HG03558 (cell line): Measurements from ENCODE around the gene GPR180.
"Not testable (repeated sequence)": the region's sequence is repeated elsewhere in the genome, so short reads cannot be mapped to it uniquely, and the experiment has no call there.

Experiments
- ATAC-seq: cut with Tn5 transposase; IDR thresholded peaks from one replicate; pipeline ENCODE4 v1.9.1; 2021; ENCODE audit warnings: moderate number of reproducible peaks; ENCODE audit not compliant: unreplicated experiment; ENCODE audit errors: extremely low read depth

Gene GPR180

DNA sequence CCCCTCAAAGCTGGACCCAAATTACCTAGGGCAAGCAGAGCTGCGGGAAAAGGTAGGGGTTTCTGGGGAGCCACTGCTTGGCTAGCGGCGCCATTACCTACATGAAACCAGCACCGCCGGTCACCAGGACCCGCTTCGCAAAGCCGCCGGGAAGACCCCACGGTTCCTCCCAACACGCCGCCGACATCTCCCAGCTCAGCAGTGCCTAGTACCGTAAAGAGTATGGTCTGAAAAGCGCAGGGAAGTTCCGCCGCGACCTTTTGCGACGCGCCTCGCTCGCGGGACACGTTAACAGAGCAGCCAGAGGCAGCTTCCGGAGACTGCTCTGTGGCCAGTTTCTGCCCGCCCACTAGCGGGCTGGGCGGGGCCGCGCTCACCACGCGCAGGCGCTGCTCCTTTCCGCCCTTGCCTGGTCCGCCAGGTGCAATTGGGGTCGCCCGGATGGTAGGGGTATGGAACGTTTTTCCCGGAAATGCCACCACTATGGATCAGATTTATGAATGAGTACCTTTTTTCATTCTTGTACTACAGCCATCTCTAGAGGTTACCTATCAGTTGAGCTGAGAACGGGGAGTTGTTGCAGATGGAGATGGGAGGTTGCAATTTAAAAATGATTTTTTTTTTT, 5.6 kb upstream of the GPR180 start, which contains the start of gene TGDS:
Gene TGDS (minus strand): TSS at position 203 of the 625 bp plus-strand sequence. CDS start 16 bp downstream, at position 187.
- peak; percentile 98 for ATAC-seq

GRCh38 chr13:94596575-94596971, 5.1 kb upstream of the GPR180 start:
- ATAC-seq, result no peak

GRCh38 chr13:94598281-94598680, 3.4 kb upstream of the GPR180 start:
- no peak for ATAC-seq

GRCh38 chr13:94599877-94600276, 1.8 kb upstream of the GPR180 start:
- ATAC-seq, result no peak

- no peak for ATAC-seq
Observed at GRCh38 chr13:94602467-94602866, 810 bp downstream of the GPR180 start.

DNA sequence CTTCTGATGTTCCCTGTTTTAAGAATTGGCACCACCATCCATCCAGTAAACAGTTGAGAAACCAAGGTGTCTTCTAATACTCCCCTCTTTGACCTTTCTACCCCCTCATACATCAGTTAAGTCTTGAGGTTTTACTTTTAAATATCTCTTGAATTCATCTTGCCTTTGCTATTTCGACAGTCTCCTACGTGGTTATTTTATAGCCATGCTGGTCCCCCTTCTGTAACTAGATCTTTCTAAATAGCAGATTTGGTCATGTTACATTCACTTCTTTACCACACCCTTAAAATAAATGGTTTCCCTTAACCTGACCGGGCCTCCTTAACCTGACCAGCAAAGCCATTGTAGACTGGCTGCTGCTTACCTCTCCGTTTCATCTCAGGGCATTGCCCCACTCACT, 5.4 kb downstream of the GPR180 start:
- no peak for ATAC-seq

GRCh38 chr13:94607939-94608338, 6.3 kb downstream of the GPR180 start:
- ATAC-seq, result no peak

DNA sequence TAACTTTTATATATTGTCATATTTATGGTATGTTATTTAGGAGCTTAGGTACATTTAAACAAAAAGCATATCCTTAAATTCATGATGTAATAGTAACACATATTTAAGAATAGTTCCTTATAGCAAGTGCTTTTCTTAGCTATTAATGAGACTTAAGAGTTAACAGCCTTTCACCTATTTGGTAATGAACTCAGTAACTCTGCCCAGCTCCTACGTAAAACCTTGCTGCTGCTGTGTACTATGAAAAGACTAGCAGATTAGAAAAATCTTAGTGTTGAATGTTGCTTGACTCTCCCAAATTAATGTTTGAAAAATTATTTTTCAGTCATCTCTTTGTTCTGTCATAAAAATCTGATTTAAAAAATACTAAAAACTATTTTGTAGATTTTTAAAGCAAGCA, 6.9 kb downstream of the GPR180 start:
- ATAC-seq, result no peak

DNA sequence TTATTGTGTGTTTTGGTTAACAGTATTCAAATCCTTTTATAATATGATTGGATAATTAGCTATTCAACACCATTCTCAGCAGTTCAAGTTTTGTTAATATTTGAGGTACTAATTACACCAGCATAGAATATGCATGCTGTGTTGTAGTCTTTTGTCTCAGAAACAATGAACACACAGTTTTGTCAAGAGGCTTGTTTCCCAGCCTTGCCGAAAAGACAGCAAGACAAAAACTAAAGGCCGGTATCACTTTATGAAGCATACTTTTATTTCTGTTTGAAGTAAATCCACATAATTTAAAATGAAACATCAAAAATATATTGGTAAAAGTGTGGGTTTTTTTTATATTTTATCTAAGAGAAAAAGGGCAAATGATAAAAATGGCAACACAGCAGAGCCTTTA, 7.5 kb downstream of the GPR180 start:
- no peak for ATAC-seq

GRCh38 chr13:94610475-94610874, 8.8 kb downstream of the GPR180 start:
- no peak for ATAC-seq

GRCh38 chr13:94612050-94612449, 10.4 kb downstream of the GPR180 start:
- ATAC-seq, result no peak

GRCh38 chr13:94613051-94613450, 11.4 kb downstream of the GPR180 start:
- ATAC-seq, result no peak

DNA sequence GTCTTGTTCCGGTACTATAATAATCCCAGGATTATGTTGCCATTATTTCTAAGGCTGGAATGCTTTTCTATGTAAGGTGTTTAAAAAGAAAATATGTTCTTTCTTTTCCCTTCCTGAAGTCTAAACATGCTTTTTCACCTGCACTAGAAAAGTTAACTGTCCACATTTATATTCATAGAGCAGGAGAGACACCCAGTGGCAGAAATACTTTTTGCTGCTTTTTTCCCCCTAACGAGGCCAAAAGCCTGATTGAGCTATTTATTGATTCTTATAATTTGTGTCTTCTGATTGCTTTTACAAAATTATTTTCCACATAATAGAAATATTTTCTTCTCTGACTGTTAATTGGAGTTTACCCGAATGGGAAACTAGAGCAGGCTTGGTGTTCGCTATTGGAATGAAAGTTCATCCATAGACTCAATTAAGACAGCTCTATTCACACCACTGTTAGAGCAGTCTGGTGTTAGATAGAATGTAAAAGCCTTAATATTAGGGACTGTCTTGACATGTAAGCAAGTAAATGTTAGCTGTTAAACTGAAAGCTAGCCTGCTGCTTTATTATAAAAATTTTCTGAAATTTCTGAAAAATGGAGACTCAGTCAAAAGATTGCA, 15.8 kb downstream of the GPR180 start:
- no peak for ATAC-seq

GRCh38 chr13:94620286-94620896, 18.7 kb downstream of the GPR180 start:
- peak; percentile 58 for ATAC-seq

DNA sequence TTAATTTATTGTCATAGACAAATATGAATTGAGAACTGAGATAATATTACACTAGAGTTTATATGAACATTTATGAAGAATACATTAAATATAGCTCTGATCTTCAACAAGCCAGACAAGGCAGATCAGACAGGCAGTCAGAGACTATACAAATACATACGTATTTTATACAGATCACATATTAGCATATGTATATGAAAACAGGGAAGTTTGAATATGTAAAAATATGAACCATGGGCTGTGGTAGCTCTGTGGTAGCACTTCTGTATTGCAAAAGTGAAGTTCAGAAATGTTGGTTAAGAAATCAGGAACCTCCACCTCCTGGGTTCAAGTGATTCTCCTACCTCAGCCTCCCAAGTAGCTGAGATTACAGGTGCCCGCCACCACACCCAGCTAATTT, 20.7 kb downstream of the GPR180 start:
- no peak for ATAC-seq

- no peak for ATAC-seq
Observed at GRCh38 chr13:94623316-94623715, 21.7 kb downstream of the GPR180 start.

DNA sequence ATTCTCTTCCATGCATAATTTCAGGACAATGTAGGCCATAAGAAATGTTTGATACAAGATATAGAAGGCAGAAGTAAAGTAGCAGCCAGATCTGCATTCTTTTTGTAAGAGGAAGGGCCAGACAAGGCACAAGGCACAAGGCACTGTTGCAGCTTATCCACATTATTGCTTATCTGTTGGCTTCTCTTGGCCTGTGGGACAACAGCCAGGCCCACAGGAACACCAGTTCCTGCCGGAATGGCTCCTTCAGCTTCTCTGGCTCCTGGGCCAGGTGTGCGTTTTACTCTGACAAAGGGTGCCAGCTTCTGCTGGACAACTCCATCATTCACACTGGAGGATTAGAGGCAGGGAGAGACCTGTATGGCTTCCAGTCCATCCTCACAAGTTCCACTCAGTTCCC, 29.2 kb downstream of the GPR180 start:
- ATAC-seq, result no peak

DNA sequence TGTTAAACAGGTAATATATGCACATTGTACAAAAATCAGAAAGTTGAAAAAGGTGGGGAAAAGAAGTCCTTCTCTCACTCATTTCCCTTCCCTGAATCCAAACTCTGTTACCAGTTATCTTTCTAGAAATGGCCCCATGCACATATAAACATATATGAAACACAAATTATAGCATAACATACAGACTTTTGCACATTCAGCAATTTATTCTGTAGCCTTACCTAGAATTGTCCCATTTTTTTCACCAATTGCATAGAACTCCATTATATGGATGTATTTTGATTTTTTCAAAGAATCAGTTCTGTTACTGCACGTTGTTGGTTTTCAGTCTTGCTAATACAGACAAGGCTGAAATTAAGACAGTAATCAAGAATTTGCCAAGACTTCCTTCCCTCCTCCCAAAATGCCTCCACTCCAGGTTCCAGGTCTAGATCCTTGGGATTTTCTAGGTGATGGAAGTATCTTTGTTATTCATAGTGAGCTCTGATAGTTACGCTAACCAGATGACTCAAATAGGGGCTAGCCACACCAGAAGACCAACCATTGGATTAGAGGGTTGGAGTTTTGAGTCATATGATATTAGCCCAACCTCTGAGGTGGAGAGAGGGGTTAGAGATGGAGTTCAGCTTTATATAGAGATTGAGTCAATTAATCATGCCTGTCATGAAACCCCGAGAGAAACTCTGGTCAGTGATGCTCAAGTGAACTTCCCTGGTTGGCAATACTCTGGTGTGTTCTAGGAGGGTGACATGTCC, 30.7 kb downstream of the GPR180 start:
- ATAC-seq, result no peak

DNA sequence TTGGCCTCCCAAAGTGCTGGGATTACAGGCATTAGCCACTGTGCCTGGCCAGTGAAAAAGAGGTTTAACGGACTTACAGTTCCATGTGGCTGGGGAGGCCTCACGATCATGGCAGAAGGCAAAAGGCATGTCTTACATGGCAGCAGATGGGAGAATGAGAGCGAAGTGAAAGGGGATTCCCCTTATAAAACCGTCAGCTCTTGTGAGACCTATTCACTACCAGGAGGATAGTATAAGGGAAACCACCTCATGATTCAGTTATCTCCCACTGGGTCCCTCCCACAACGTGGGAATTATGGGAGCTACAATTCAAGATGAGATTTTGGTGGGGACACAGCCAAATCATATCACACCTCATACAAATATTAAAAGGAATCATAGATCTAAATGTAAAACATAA, 34.4 kb downstream of the GPR180 start:
- ATAC-seq, result not testable (repeated sequence)

DNA sequence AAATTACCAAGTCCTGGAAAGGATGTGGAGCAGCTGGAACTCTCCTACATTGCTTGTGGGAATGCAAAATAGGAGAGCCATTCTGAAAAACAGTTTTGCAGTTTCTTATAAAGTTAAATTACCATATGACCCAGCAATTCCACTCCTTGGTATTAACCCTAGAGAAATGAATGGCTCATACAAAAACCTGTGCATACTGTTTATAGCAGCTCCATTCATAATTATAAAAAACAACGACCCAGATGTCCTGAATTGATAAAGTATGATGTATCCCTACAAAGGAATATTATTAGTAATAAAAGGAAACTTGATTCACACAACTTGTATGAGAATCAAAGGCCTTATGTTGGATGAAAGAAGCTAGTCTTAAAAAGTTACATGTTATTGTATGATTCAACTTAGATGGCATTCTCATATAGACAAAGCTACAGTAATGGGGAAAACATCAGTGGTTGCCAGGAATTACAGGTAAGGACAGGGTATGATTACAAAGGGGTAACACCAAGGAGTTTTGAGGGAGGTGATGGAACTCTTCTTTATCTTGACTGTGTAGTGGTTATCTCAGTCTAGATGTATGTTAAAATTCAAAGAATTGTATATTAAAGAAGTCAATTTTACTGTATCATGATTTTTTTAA, 35.4 kb downstream of the GPR180 start:
- ATAC-seq, result no peak

GRCh38 chr13:94637677-94638076, 36.0 kb downstream of the GPR180 start:
- ATAC-seq, result not testable (repeated sequence)
